Pulmonary artery endothelial cell (primary cell): ENCODE results near the gene MAP2K1. TPM values are rescaled to one million over a fixed set of nuclear protein-coding genes. Genes with fewer than 3 reads are reported as not detected.

ENCODE experiments used
- DNase-seq: peaks from one replicate; pipeline ENCODE4 v3.0.0-alpha.2; 2011; ENCODE audit warnings: low read depth, low spot score
- total RNA-seq: library from RNA; depleted of rRNA; stranded (reverse); fragments of >200 nt; gene quantifications from 2 replicates; pipeline ENCODE4 v1.2.3, GENCODE V29; 2014

MAP2K1 gene
- total RNA-seq, 1 donor from 2014 or later: 67.5 TPM

- no peak for DNase-seq
Measured at GRCh38 chr15:66503780-66504562, 117.3 kb downstream of the MAP2K1 start.

GRCh38 chr15:66504563-66505429 is 118.1 kb downstream of the MAP2K1 start, which contains the start of the genes RPL4 and ZWILCH:
Gene RPL4 (minus strand): TSS chr15:66504855. CDS start chr15:66504790, 65 bp downstream.
Gene ZWILCH (plus strand): TSS chr15:66505326. CDS start chr15:66505339, 13 bp downstream.
- peak; percentile 66 for DNase-seq

GRCh38 chr15:66505430-66505811 is 118.7 kb downstream of the MAP2K1 start:
- DNase-seq: no peak

GRCh38 chr15:66505818-66506217 is 119.1 kb downstream of the MAP2K1 start:
- DNase-seq: no peak

GRCh38 chr15:66508293-66508883 is 121.7 kb downstream of the MAP2K1 start:
- DNase-seq: no peak

GRCh38 chr15:66514586-66514985 is 127.9 kb downstream of the MAP2K1 start:
- DNase-seq: no peak

GRCh38 chr15:66515901-66516322 is 129.2 kb downstream of the MAP2K1 start:
- no peak for DNase-seq

GRCh38 chr15:66523926-66524325 is 137.2 kb downstream of the MAP2K1 start:
- DNase-seq: no peak

- no peak for DNase-seq
Measured at GRCh38 chr15:66524838-66525237, 138.1 kb downstream of the MAP2K1 start.

- no peak for DNase-seq
Measured at GRCh38 chr15:66535056-66535455, 148.3 kb downstream of the MAP2K1 start.

Other genes with a start within 250 kb of the MAP2K1 start
- gene MEGF11, start 133.2 kb upstream of the MAP2K1 start, total RNA-seq: under 0.01 TPM in 1 of 2 replicates, not detected in the other
- 23.3 and 25.2 TPM in 2 replicates for gene DIS3L, start 93.3 kb upstream of the MAP2K1 start, total RNA-seq
- 14.0 and 17.6 TPM in 2 replicates for gene TIPIN, start 30.2 kb upstream of the MAP2K1 start, total RNA-seq
- 17.7 and 18.8 TPM in 2 replicates for gene SNAPC5, start 110.8 kb downstream of the MAP2K1 start, total RNA-seq
- gene RPL4, start 117.9 kb downstream of the MAP2K1 start, total RNA-seq: 2,913 and 3,835 TPM in 2 replicates
- 28.8 and 35.6 TPM in 2 replicates for gene ZWILCH, start 118.4 kb downstream of the MAP2K1 start, total RNA-seq
- not detected in 2 replicates for gene LCTL, start 179.1 kb downstream of the MAP2K1 start, total RNA-seq